ENCODE results near the gene MYOG. TPM values are rescaled to one million over a fixed set of nuclear protein-coding genes. Genes with fewer than 3 reads are reported as not detected.

Gene MYOG
- total RNA-seq, 2 donors from 2014 or later: 4.4 TPM; not detected in 1

DNA sequence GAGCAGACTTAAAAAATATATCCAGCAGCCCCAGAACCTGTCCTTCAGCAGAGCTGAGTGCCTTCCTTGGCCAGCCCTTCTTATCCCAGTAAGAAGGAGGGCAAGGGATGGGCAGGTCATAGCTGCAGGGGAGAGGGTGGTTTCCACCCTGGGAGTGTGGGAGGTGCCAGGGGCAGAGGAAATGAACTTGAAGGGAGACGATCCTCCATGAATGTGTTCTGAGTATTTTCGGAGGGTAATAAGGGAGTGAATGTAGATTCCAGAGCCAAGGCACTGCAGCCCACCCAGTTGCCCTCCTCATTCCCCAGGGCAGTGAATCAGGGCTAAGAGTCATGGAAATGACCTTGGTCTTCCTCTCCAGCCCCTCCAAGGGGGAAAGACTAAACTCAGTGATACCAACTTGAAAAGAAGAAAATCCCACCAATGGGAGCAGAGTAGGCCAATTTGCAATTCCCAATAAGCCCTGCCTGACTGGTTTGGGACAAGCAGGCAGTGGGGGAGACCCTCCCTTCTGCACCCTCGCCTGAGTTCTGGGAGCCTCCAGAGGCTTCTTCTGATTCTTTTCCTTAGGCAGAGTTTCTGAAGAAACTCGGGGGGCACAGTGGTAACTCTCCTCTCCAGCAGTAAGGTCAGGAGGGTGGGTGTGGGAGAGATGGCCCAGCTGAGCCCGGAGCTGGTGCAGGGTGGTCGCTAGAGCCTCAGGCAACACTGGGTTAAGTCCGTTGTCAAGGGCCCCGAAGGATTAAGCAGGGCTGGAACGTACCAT, 4.2 kb downstream of the MYOG start:
- TF ChIP-seq POLR2A (IDR thresholded peaks at IDR 0.05) (no peak), POLR2AphosphoS5 (IDR thresholded peaks at IDR 0.05) (no peak)
- TF ChIP-seq, protein P1, sequence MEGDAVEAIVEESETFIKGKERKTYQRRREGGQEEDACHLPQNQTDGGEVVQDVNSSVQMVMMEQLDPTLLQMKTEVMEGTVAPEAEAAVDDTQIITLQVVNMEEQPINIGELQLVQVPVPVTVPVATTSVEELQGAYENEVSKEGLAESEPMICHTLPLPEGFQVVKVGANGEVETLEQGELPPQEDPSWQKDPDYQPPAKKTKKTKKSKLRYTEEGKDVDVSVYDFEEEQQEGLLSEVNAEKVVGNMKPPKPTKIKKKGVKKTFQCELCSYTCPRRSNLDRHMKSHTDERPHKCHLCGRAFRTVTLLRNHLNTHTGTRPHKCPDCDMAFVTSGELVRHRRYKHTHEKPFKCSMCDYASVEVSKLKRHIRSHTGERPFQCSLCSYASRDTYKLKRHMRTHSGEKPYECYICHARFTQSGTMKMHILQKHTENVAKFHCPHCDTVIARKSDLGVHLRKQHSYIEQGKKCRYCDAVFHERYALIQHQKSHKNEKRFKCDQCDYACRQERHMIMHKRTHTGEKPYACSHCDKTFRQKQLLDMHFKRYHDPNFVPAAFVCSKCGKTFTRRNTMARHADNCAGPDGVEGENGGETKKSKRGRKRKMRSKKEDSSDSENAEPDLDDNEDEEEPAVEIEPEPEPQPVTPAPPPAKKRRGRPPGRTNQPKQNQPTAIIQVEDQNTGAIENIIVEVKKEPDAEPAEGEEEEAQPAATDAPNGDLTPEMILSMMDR (IDR thresholded peaks at IDR 0.05): no peak
- H3K4me1 ChIP-seq (replicated peaks): no peaks in the 10 kb centered on the region
- no peak overlapping the region for H3K4me3 ChIP-seq
- 68% methylated on average over 9 of the region's 9 CpGs for WGBS
- DNase-seq (ENCODE audit: low spot score): no peak
- H3K36me3 ChIP-seq: no peaks in the 10 kb centered on the region
- no peaks in the 10 kb centered on the region for H3K9me3 ChIP-seq
- H3K27me3 ChIP-seq (replicated peaks; ENCODE audit: insufficient read depth): no peaks in the 10 kb centered on the region
- intact Hi-C loops (cut with DNase I): no loop called here
- H3K27ac ChIP-seq: no peak overlapping the region

DNA sequence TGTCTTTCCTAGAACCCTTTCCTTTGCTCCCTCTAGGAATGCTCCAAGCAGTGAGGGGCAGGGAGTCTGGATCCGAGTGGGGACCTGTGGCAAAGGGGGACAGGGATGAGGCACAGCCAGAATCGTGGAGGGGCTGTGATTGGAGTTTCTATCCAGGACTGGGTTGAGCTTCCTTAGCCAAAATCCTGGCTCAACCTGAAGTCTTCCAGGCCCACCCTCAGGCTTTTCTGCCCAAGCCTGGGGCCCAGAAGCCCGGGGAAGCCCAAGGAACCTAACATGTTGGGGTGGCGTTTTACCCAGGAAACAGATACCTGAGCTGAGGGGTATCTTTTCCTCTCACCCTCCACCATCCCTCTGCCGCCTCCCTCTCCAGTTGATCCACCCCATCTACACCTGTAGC, 5.4 kb downstream of the MYOG start:
- no peaks in the 10 kb centered on the region for H3K9me3 ChIP-seq
- no peaks in the 10 kb centered on the region for H3K4me1 ChIP-seq (replicated peaks)
- WGBS: 97% methylated on average over 5 of the region's 5 CpGs
- intact Hi-C loops (cut with DNase I): no loop called here
- H3K27me3 ChIP-seq (replicated peaks; ENCODE audit: insufficient read depth): no peaks in the 10 kb centered on the region
- H3K36me3 ChIP-seq: no peaks in the 10 kb centered on the region
- no peak overlapping the region for H3K4me3 ChIP-seq
- TF ChIP-seq, protein P1 (IDR thresholded peaks at IDR 0.05): no peak
- TF ChIP-seq POLR2AphosphoS5 (IDR thresholded peaks at IDR 0.05) (no peak), POLR2A (IDR thresholded peaks at IDR 0.05) (no peak)
- no peak for DNase-seq (ENCODE audit: low spot score)
- no peak overlapping the region for H3K27ac ChIP-seq

DNA sequence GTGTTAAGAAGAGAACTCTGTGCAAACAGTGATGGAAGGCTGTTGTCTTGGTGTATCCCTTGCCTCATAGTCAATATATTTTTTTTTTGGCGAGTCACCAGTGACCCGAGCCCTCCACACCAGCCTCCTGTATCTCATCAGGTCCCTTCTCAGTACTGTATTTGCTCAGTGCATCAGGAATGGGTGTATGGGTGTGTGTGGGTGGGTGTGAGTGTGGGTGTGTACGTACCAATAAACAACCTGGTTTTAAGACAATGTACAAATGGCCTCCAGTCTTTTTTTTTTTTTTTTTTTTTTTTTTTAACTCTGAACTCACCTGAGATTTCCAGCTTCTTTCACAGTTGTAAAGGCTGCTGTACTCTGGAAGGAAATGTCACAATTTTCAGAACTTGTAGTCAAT, 7.3 kb downstream of the MYOG start:
- H3K36me3 ChIP-seq: no peaks in the 10 kb centered on the region
- intact Hi-C loops (cut with DNase I): no loop called here
- TF ChIP-seq POLR2A (IDR thresholded peaks at IDR 0.05) (no peak), POLR2AphosphoS5 (IDR thresholded peaks at IDR 0.05) (no peak)
- TF ChIP-seq, protein P1 (IDR thresholded peaks at IDR 0.05): no peak
- H3K27me3 ChIP-seq (replicated peaks; ENCODE audit: insufficient read depth): no peaks in the 10 kb centered on the region
- no peak overlapping the region for H3K4me3 ChIP-seq
- H3K27ac ChIP-seq: no peak overlapping the region
- H3K4me1 ChIP-seq (replicated peaks): no peaks in the 10 kb centered on the region
- 85% methylated on average over 3 of the region's 3 CpGs for WGBS
- no peaks in the 10 kb centered on the region for H3K9me3 ChIP-seq
- DNase-seq (ENCODE audit: low spot score): no peak

DNA sequence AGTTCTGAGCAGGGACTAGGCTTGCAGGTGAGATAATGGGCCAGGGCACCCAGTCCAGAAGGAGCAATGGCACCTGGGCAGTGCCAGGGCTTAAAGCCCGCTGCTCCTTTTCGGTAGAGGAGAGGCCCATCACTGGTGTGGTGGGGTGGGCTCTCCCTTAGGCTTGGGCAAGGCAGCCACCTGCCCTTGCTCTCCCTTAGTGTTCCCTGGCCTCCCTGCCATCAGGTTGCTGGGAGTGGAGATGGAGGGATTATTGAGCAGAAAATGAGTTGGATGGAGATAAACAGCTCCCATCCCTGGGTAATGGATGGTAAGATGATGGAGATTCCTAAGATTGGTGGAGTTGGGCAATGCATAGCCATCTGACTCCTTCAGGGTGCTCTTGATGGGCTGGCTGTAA, 7.9 kb downstream of the MYOG start:
- Histone ChIP-seq H3K27ac (no peak overlapping the region), H3K36me3 (no peaks in the 10 kb centered on the region), H3K27me3 (replicated peaks; ENCODE audit: insufficient read depth) (no peaks in the 10 kb centered on the region), H3K9me3 (no peaks in the 10 kb centered on the region), H3K4me1 (replicated peaks) (no peaks in the 10 kb centered on the region), H3K4me3 (no peak overlapping the region)
- intact Hi-C loops (cut with DNase I): no loop called here
- WGBS: 90% methylated on average over 2 of the region's 2 CpGs
- DNase-seq (ENCODE audit: low spot score): no peak
- TF ChIP-seq, protein P1 (IDR thresholded peaks at IDR 0.05): no peak
- TF ChIP-seq POLR2AphosphoS5 (IDR thresholded peaks at IDR 0.05): no peak
- no peak for TF ChIP-seq POLR2A (IDR thresholded peaks at IDR 0.05)

DNA sequence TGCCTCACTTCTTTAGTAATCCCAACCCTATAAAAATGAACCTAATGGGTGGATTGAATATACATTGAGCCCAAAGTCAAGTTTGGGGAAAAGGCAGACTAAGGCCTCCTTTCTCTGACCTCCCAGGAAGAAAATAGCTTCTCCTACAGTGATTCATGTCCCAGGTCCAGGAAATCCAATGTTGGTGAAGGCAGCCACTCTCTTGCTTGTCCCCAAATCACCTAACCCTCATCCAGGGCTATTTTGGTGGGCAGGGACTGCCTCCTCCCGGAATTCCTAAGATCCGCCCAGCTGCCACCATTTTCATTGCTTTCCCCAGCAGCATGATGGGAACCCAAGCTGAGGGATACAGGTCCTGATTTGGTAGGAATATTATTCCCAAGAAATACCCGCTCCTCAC, 8.4 kb downstream of the MYOG start:
- no peak for TF ChIP-seq POLR2A (IDR thresholded peaks at IDR 0.05)
- no peak for TF ChIP-seq POLR2AphosphoS5 (IDR thresholded peaks at IDR 0.05)
- TF ChIP-seq, protein P1 (IDR thresholded peaks at IDR 0.05): no peak
- no peak for DNase-seq (ENCODE audit: low spot score)
- 100% methylated on average over 3 of the region's 3 CpGs for WGBS
- no peaks in the 10 kb centered on the region for H3K4me1 ChIP-seq (replicated peaks)
- H3K4me3 ChIP-seq: no peak overlapping the region
- H3K27ac ChIP-seq: no peak overlapping the region
- no peaks in the 10 kb centered on the region for H3K9me3 ChIP-seq
- intact Hi-C loops (cut with DNase I): no loop called here
- H3K36me3 ChIP-seq: no peaks in the 10 kb centered on the region
- H3K27me3 ChIP-seq (replicated peaks; ENCODE audit: insufficient read depth): no peaks in the 10 kb centered on the region

Data from prostate gland (tissue), 2 donors.